LNCaP clone FGC (cell line): ENCODE results near the gene SUN1.

Source experiments
- DNase-seq: peaks from one replicate; pipeline ENCODE4 v3.0.0-alpha.2; 2011; ENCODE audit warnings: low read depth
- H3K4me3 ChIP-seq: 2 replicates; pipeline ENCODE4 v1.5.1; 2011; ENCODE audit warnings: mild to moderate bottlenecking, low read depth, low read length, control low read depth
- TF ChIP-seq, protein P1 (sequence below): IDR thresholded peaks from 2 replicates; pipeline ENCODE4 v1.5.1; 2012; ENCODE audit warnings: mild to moderate bottlenecking; ENCODE audit not compliant: control insufficient read depth, insufficient read depth; ENCODE audit errors: extremely low read depth

SUN1 gene

DNA sequence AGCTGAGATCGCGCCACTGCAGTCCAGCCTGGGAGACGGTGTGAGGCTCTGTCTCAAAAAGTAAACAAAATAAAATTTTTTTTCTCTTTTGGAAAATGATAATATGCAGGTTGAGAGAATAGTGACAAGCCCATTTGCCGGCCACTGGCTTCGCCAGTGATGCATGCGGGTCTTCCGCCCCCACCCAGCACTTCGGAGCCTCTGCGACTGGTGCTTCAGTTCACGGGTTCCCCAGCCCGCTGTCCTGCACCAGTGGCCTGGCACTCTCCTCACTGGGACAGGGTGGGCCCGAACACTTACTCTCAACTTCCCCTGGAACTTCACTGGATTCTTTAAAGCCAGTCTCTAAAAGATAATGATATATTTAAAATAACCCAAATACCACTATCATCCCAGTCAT is 2.7 kb downstream of the SUN1 start:
- TF ChIP-seq, protein P1, sequence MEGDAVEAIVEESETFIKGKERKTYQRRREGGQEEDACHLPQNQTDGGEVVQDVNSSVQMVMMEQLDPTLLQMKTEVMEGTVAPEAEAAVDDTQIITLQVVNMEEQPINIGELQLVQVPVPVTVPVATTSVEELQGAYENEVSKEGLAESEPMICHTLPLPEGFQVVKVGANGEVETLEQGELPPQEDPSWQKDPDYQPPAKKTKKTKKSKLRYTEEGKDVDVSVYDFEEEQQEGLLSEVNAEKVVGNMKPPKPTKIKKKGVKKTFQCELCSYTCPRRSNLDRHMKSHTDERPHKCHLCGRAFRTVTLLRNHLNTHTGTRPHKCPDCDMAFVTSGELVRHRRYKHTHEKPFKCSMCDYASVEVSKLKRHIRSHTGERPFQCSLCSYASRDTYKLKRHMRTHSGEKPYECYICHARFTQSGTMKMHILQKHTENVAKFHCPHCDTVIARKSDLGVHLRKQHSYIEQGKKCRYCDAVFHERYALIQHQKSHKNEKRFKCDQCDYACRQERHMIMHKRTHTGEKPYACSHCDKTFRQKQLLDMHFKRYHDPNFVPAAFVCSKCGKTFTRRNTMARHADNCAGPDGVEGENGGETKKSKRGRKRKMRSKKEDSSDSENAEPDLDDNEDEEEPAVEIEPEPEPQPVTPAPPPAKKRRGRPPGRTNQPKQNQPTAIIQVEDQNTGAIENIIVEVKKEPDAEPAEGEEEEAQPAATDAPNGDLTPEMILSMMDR = no peak
- DNase-seq = no peak
- no peak overlapping the region for H3K4me3 ChIP-seq

DNA sequence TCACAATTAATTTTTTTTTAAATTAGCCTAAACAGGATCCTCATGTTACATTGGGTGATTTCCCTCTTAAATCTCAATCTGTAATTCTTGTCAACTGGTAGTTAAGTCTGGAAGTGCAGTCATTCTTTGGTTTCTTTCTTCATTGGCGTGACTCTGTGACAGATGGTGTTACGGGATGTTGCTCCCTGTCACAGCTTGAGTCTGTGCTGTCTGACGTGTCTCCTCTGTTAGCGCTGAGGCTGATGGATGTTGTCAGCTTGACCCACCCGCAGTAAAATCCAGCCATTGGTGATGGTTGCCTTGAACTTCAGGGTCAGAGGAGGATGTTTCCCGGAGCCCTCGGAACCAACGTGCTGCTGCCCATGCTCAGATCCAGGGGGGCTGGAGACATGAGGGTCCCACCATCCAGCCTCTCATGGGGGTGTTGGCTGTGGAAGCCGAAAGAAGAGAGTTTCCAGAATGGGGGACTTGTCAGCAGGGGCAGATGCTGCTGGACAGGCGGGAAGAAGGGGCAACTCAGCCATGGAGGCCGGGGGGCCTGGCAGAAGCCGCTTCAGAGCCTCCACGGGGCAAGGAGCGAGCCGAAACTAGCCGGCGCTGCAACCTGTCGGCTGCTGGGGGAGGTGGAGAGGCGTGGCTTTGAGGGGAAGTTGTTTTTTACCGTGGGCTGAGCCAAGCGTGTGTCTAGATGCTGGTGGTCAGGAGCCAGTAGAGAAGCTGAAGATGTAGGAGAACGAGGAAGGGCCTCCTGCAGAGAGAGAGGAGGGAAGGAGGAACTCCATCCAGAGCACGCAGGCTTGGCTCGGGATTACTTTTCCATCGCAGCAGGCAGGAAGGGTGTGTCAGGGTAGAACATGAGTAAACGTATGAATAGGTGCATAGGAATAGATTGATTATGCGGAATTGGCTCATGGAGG is 3.5 kb downstream of the SUN1 start:
- TF ChIP-seq, protein P1 = no peak
- no peak overlapping the region for H3K4me3 ChIP-seq
- DNase-seq = no peak

DNA sequence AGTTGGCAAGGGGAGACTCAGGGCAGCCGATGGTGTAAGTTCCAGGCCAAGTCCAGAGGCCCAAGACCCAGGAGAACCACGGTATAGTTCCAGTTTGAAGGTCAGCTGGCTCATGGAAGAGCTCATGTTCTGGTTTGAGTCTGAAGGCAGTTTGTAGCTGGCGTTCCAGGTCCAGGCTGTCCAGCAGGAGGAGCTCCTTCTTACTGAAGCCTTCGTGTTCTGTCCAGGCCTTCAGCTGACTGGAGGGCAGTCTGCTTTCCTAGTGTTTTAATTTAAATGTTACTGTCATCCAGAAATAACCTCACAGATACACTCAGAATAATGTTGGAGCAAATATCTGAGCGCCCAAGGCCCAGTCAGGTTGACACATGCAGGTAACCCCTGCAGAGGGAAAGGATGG is 4.2 kb downstream of the SUN1 start:
- no peak for DNase-seq
- H3K4me3 ChIP-seq = no peak overlapping the region
- TF ChIP-seq, protein P1 = peak; percentile 65

DNA sequence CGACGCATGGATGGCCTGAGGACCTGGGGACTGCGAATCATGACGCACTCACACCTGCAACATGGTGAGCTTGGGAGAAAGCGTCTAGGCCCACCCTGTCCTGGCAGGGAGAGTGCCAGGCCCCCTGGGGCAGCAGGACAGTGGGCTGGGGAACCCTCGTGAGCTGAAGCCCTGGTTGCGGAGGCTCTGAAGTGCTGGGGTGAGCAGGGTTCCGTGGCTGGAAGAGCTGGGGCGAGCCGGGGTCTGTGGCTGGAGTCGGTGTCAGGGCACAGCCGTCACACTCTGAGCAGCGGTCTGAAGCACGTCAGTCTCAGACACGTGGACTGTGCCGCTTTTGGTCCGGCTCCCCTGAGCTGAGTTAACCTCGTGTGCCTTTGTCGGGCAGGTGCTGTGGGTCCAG is 4.7 kb downstream of the SUN1 start:
- H3K4me3 ChIP-seq = no peak overlapping the region
- no peak for DNase-seq
- TF ChIP-seq, protein P1 = no peak

DNA sequence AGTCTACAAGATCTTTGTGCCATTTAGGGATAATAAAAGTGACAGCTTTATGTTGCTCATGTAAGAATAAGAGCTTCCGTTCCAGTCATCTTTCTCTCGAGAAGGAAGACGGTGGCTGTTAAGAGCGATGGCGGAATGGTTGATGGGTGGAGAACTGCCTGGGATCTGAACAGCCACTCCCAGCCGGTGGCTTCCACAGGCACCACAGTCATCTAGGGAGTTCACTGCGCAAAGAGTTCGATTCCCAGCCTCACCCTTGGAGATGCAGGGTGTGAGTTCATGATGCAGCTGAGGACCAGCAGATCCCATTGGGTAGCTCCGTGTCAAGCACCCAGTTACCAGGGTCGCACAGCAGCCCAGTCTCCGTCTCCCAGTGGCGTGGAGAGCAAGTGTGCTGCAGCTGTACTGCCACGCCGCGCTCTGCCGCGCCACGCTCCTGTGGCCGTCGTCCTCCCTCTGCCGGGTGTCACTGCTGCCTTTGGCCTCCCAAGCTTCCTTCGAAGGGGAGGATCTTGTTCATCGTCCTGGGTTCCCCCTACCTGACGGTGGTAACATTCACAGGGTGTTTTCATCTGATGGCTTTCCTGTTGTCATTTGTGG is 7.8 kb downstream of the SUN1 start:
- TF ChIP-seq, protein P1 = no peak
- no peak for DNase-seq
- H3K4me3 ChIP-seq = no peak overlapping the region

DNA sequence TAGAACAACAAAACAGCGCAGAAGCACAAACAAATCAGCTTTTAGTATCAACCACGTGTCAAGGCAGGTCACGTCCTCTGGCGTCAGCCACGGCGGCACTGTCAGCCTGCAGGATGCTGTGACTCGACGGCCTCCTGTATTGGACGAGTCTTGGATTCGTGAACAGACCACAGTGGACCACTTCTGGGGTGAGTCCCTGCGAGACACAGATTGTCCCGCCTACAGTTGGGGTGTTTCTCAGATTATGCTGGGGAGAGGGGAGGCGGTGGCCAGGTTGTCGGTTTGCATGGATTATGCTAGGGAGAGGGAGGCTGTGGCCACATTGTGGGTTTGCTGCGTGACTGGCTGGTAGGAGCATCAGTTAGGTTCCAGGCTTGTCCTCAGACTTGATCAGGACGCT is 9.7 kb downstream of the SUN1 start:
- DNase-seq = no peak
- TF ChIP-seq, protein P1 = no peak
- H3K4me3 ChIP-seq = no peak overlapping the region
